CD14-positive monocyte (primary cell): Measurements from ENCODE around the gene RFC2. TPM values are rescaled to one million over a fixed set of nuclear protein-coding genes. Genes with fewer than 3 reads are reported as not detected.

Source experiments
- DNase-seq, 3 donors: peaks; one replicate each; pipeline ENCODE4 v3.0.0-alpha.2; 2011 to 2022
- H2AFZ ChIP-seq: 2 replicates; pipeline ENCODE4 v1.6.0; 2012; ENCODE audit warnings: mild to moderate bottlenecking, low read depth, low read length, inconsistent platforms; ENCODE audit not compliant: insufficient read depth, poor library complexity, severe bottlenecking
- H3K27ac ChIP-seq, 2 donors: 1 replicate in 1 of 2; 2 replicates in 1 of 2; pipeline ENCODE4 v1.5.1; 2012 to 2013; ENCODE audit warnings: low read length in 2 of 2, control low read depth in 1 of 2, inconsistent platforms in 1 of 2, low read depth in 1 of 2, mild to moderate bottlenecking in 1 of 2
- H3K27me3 ChIP-seq, 2 donors: one replicate each; pipeline versions ENCODE4 v1.6.0 to v1.6.1; 2011 to 2013; ENCODE audit warnings: low read length in 2 of 2; ENCODE audit not compliant: control insufficient read depth in 2 of 2, insufficient read depth in 2 of 2
- H3K36me3 ChIP-seq, 2 donors: replicated peaks in 1 of 2; 1 replicate in 1 of 2; 2 replicates in 1 of 2; pipeline versions ENCODE4 v1.5.1 to v1.6.1; 2012 to 2013; ENCODE audit warnings: low read length in 2 of 2, control low read depth in 1 of 2, inconsistent platforms in 1 of 2, mild to moderate bottlenecking in 1 of 2; ENCODE audit not compliant: insufficient read depth in 2 of 2, control insufficient read depth in 1 of 2
- H3K4me1 ChIP-seq, 2 donors: 1 replicate in 1 of 2; 2 replicates in 1 of 2; pipeline versions ENCODE4 v1.5.1 to v1.6.1; 2012 to 2013; ENCODE audit warnings: low read length in 2 of 2, control low read depth in 1 of 2, inconsistent platforms in 1 of 2, mild to moderate bottlenecking in 1 of 2, moderate library complexity in 1 of 2; ENCODE audit not compliant: insufficient read depth in 2 of 2, control insufficient read depth in 1 of 2
- H3K4me2 ChIP-seq: replicated peaks from 2 replicates; pipeline ENCODE3; 2012; ENCODE audit warnings: low read length, moderate library complexity, mild to moderate bottlenecking; ENCODE audit not compliant: poor library complexity, severe bottlenecking; ENCODE audit errors: extremely low read depth
- H3K4me3 ChIP-seq, 3 experiments: fragments of 200-600 bp in 1 of 3; sonication (generic) in 1 of 3; replicated peaks in 1 of 3; 1 replicate in 2 of 3; 2 replicates in 1 of 3; pipeline ENCODE4 v1.5.1; 2011 to 2013; ENCODE audit warnings: low read length in 3 of 3, mild to moderate bottlenecking in 3 of 3, control low read depth in 2 of 3, low read depth in 2 of 3, inconsistent platforms in 1 of 3, moderate library complexity in 1 of 3
- H3K79me2 ChIP-seq: 2 replicates; pipeline ENCODE4 v1.6.0; 2012; ENCODE audit warnings: mild to moderate bottlenecking, control low read depth, inconsistent platforms, low read length, moderate library complexity; ENCODE audit not compliant: insufficient read depth
- H3K9ac ChIP-seq: 2 replicates; pipeline ENCODE4 v1.6.0; 2017; ENCODE audit warnings: low read length, mild to moderate bottlenecking; ENCODE audit not compliant: insufficient read depth, poor library complexity, severe bottlenecking
- H3K9me3 ChIP-seq, 2 donors: replicated peaks in 1 of 2; 1 replicate in 1 of 2; 2 replicates in 1 of 2; pipeline versions ENCODE4 v1.5.1 to v1.6.1; 2012 to 2013; ENCODE audit warnings: low read length in 2 of 2, control low read depth in 1 of 2; ENCODE audit not compliant: control insufficient read depth in 1 of 2, insufficient read depth in 1 of 2
- H4K20me1 ChIP-seq: 2 replicates; pipeline ENCODE4 v1.6.0; 2012; ENCODE audit warnings: mild to moderate bottlenecking, low read length, control low read depth, moderate library complexity; ENCODE audit not compliant: insufficient read depth
- H3K27ac Mint-ChIP-seq, 7 donors: one replicate each; pipeline ENCODE4 v1.8.0; 2020; ENCODE audit warnings: mild to moderate bottlenecking in 7 of 7, mixed read lengths in 7 of 7, moderate library complexity in 6 of 7, inconsistent platforms in 2 of 7
- H3K27me3 Mint-ChIP-seq, 3 donors: one replicate each; pipeline ENCODE4 v1.8.0; 2021 to 2022; ENCODE audit warnings: low read depth in 3 of 3, mild to moderate bottlenecking in 3 of 3, mixed read lengths in 3 of 3, moderate library complexity in 3 of 3, inconsistent platforms in 1 of 3
- H3K36me3 Mint-ChIP-seq, 2 donors: one replicate each; pipeline ENCODE4 v1.8.0; 2020; ENCODE audit warnings: mixed read lengths in 2 of 2, inconsistent platforms in 1 of 2, mild to moderate bottlenecking in 1 of 2
- H3K4me1 Mint-ChIP-seq: one replicate; pipeline ENCODE4 v1.8.0; 2020; ENCODE audit warnings: mild to moderate bottlenecking, mixed read lengths
- H3K4me3 Mint-ChIP-seq, 2 donors: one replicate each; pipeline ENCODE4 v1.8.0; 2020; ENCODE audit warnings: mild to moderate bottlenecking in 2 of 2, mixed read lengths in 2 of 2, moderate library complexity in 1 of 2
- H3K9me3 Mint-ChIP-seq, 7 donors: one replicate each; pipeline ENCODE4 v1.8.0; 2020 to 2022; ENCODE audit warnings: mixed read lengths in 7 of 7, mild to moderate bottlenecking in 6 of 7, moderate library complexity in 6 of 7, inconsistent platforms in 2 of 7
- CTCF ChIP-seq: fragments of 200-600 bp; IDR thresholded peaks from one replicate; pipeline ENCODE4 v1.8.0; 2022; ENCODE audit warnings: antibody characterized with exemption, mild to moderate bottlenecking
- WGBS: methylation state at CpG from one replicate; pipeline ENCODE4 v1.1.5; 2013; ENCODE audit warnings: missing lambda C conversion rate; ENCODE audit not compliant: insufficient coverage; 5-methylcytosine and 5-hydroxymethylcytosine counted together
- intact Hi-C, 2 donors: fragments of 100-400 bp; cut with micrococcal nuclease; formaldehyde crosslinking; loops; one replicate each; pipeline versions ENCODE4 v1.15.0 to v1.15.1; 2023
- polyA plus RNA-seq, 3 donors: library from polyadenylated mRNA; depleted of rRNA in 1 of 3; unstranded in 2 of 3; stranded (reverse) in 1 of 3; fragments of 300-500 nt in 2 of 3; fragments of >200 nt in 1 of 3; fragmentation: Illumina TruSeq in 2 of 3; gene quantifications; 1 replicate in 2 of 3; 2 replicates in 1 of 3; pipeline ENCODE4 v1.2.3, GENCODE V29; 2012 to 2021

Gene RFC2
- polyA plus RNA-seq, 3 donors, result 12.8 to 42.1 (median 33.5) TPM

- Mint-ChIP-seq H3K4me3 (no peak overlapping the region), H3K27ac (peak overlapping the region in 4 of 7 donors; percentile 4 to 76 (median 28)), H3K4me1 (peaks cover 24% of the 10 kb centered on the region), H3K27me3 (no peaks in the 10 kb centered on the region), H3K36me3 (peaks cover 61 to 83% of the 10 kb centered on the region in 2 donors), H3K9me3 (no peaks in the 10 kb centered on the region)
- Histone ChIP-seq H3K9me3 (no peaks in the 10 kb centered on the region), H3K27me3 (no peaks in the 10 kb centered on the region), H3K4me2 (no peak overlapping the region), H3K4me3 (no peak overlapping the region), H3K36me3 (peaks cover 59 to 80% of the 10 kb centered on the region in 2 donors), H4K20me1 (peaks cover 100% of the 10 kb centered on the region), H3K27ac (peak overlapping the region in 1 of 2 donors; percentile 8), H3K4me1 (peaks cover 4 to 10% of the 10 kb centered on the region in 2 donors), H3K9ac (no peak overlapping the region), H2AFZ (no peak overlapping the region), H3K79me2 (peaks cover 84% of the 10 kb centered on the region)
- 86% methylated on average over 5 of the region's 11 CpGs for WGBS
- intact Hi-C loops, result no loop called here
- no peak for TF ChIP-seq CTCF
- DNase-seq, result no peak
Measured at GRCh38 chr7:74187915-74188675, 66.1 kb downstream of the RFC2 start.

GRCh38 chr7:74185636-74186035 is 68.6 kb downstream of the RFC2 start:
- Histone ChIP-seq H4K20me1 (peaks cover 100% of the 10 kb centered on the region), H3K79me2 (peaks cover 100% of the 10 kb centered on the region), H3K36me3 (peaks cover 40 to 70% of the 10 kb centered on the region in 2 donors), H3K9ac (no peak overlapping the region), H3K4me3 (no peak overlapping the region), H3K27me3 (no peaks in the 10 kb centered on the region), H3K4me1 (peaks cover 4 to 10% of the 10 kb centered on the region in 2 donors), H3K4me2 (no peak overlapping the region), H3K9me3 (no peaks in the 10 kb centered on the region), H2AFZ (no peak overlapping the region), H3K27ac (peak overlapping the region in 1 of 2 donors; percentile 3)
- Mint-ChIP-seq H3K36me3 (peaks cover 48 to 77% of the 10 kb centered on the region in 2 donors), H3K27me3 (no peaks in the 10 kb centered on the region), H3K4me3 (no peak overlapping the region), H3K9me3 (peaks cover 0 to 1% (median 0%) of the 10 kb centered on the region in 7 donors), H3K27ac (peak overlapping the region in 2 of 7 donors; percentile 62 to 67), H3K4me1 (peaks cover 37% of the 10 kb centered on the region)
- 25% methylated on average over 1 of the region's 5 CpGs for WGBS
- no peak for TF ChIP-seq CTCF
- intact Hi-C loops, result no loop called here
- DNase-seq, result no peak
